ENCODE measurements around the gene KATNBL1.

DNA sequence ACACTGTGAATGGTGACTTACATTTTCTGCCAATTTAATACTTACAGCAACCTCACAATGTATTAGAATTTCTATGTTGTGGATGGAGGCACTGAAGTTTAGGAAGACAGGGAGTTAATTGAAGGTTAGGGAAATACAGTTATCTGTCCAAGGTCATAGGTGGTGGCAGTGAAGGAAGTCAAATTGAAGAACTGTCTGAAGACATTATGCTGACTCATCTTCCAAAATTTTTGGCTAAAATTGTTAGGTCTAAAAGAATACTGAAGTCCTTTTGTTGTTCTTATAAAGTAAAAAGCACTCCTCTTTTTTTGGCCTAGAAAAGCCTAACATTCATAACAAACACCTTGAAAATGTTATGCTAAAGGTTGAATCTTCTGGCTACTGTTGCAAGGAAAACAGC is 42.6 kb upstream of the KATNBL1 start:
- TF ChIP-seq POLR2AphosphoS5 (IDR thresholded peaks at IDR 0.05; ENCODE audit: insufficient read depth, low read depth, low read length) = no peak
- TF ChIP-seq, protein P1, sequence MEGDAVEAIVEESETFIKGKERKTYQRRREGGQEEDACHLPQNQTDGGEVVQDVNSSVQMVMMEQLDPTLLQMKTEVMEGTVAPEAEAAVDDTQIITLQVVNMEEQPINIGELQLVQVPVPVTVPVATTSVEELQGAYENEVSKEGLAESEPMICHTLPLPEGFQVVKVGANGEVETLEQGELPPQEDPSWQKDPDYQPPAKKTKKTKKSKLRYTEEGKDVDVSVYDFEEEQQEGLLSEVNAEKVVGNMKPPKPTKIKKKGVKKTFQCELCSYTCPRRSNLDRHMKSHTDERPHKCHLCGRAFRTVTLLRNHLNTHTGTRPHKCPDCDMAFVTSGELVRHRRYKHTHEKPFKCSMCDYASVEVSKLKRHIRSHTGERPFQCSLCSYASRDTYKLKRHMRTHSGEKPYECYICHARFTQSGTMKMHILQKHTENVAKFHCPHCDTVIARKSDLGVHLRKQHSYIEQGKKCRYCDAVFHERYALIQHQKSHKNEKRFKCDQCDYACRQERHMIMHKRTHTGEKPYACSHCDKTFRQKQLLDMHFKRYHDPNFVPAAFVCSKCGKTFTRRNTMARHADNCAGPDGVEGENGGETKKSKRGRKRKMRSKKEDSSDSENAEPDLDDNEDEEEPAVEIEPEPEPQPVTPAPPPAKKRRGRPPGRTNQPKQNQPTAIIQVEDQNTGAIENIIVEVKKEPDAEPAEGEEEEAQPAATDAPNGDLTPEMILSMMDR (IDR thresholded peaks at IDR 0.05; ENCODE audit: extremely low read depth in 1 of 2, insufficient read depth in 1 of 2, low read depth in 1 of 2, low read length in 2 of 2) = no peak
- TF ChIP-seq POLR2A (IDR thresholded peaks at IDR 0.05; ENCODE audit: low read depth, low read length) = no peak
- no peak for TF ChIP-seq GATA2 (IDR thresholded peaks at IDR 0.05; ENCODE audit: insufficient read depth, insufficient read length, low read depth, low read length)
- TF ChIP-seq, protein P2, sequence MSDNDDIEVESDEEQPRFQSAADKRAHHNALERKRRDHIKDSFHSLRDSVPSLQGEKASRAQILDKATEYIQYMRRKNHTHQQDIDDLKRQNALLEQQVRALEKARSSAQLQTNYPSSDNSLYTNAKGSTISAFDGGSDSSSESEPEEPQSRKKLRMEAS (IDR thresholded peaks at IDR 0.05; ENCODE audit: insufficient read depth, insufficient read length) = no peak
- no peak for TF ChIP-seq JUN (IDR thresholded peaks at IDR 0.05; ENCODE audit: borderline replicate concordance, insufficient read depth, insufficient read length, low read depth)
- TF ChIP-seq FOS (IDR thresholded peaks at IDR 0.05; ENCODE audit: borderline replicate concordance, insufficient read depth, low read length) = no peak
- TF ChIP-seq EZH2 (IDR thresholded peaks at IDR 0.05; ENCODE audit: borderline replicate concordance, low read depth, low read length, severe bottlenecking) = no peak

Data from endothelial cell of umbilical vein (primary cell).